ENCODE data around the gene PSD4.

DNA sequence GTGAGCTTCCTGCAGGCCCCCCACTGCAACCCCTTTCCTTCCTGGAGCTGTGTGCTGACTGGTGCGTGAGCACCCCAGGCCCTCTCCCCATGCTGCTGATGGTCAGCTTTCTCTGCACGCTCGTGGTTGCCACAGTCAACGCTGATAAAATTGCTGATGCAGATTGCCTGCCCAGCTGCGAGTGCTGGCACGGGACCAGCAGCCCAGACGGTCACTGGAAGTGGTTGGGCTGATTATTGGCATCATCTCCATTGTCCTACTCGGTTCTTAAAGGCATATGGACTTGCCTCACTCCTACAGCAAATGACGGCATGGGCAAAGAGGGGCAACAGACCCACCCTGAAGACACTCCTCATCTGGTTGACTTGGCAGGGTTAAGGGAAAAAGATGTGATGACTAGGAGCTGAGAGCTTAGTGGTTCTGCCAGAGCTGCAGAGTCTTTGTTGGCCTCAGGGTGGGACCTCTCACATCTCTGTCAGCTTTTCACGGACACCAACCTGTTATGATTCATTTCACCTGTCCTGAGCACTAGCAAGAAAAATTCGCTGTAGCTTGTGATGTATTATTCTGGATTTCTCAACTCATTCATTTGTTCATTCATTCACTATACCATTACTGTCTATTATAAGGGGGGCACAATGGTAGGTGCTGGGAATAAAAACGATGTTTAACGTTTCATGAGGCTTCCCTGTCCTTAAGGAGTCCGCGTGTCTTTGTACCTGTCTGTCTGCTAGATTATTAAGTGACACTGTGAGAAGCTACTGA, 66.6 kb downstream of the PSD4 start:
- no peak for TF ChIP-seq EP300 (conservative IDR thresholded peaks at IDR 0.05; ENCODE audit: poor library complexity, severe bottlenecking)
- TF ChIP-seq, protein P1, sequence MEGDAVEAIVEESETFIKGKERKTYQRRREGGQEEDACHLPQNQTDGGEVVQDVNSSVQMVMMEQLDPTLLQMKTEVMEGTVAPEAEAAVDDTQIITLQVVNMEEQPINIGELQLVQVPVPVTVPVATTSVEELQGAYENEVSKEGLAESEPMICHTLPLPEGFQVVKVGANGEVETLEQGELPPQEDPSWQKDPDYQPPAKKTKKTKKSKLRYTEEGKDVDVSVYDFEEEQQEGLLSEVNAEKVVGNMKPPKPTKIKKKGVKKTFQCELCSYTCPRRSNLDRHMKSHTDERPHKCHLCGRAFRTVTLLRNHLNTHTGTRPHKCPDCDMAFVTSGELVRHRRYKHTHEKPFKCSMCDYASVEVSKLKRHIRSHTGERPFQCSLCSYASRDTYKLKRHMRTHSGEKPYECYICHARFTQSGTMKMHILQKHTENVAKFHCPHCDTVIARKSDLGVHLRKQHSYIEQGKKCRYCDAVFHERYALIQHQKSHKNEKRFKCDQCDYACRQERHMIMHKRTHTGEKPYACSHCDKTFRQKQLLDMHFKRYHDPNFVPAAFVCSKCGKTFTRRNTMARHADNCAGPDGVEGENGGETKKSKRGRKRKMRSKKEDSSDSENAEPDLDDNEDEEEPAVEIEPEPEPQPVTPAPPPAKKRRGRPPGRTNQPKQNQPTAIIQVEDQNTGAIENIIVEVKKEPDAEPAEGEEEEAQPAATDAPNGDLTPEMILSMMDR (IDR thresholded peaks at IDR 0.05; ENCODE audit: poor library complexity, severe bottlenecking) = no peak
